Measurements from ENCODE around the gene REEP5.
"Not testable (repeated sequence)": the region's sequence is repeated elsewhere in the genome, so short reads cannot be mapped to it uniquely, and the experiment has no call there.

REEP5 gene

GRCh38 chr5:112921833-112922817 lies at the start of gene REEP5:
Gene REEP5, minus strand, starts transcription at chr5:112922227. Its CDS starts 37 bp downstream, at chr5:112922190.
- DNase-seq (ENCODE audit: low read depth) = peak; percentile 85

- no peak for DNase-seq (ENCODE audit: low read depth)
Observed at GRCh38 chr5:112971276-112971675, 49.2 kb upstream of the REEP5 start.

GRCh38 chr5:112968411-112969106 lies 46.5 kb upstream of the REEP5 start:
- peak; percentile 27 for DNase-seq (ENCODE audit: low read depth)

- DNase-seq (ENCODE audit: low read depth) = no peak
Observed at GRCh38 chr5:112967520-112968083, 45.6 kb upstream of the REEP5 start.

- no peak for DNase-seq (ENCODE audit: low read depth)
Observed at GRCh38 chr5:112965733-112966306, 43.8 kb upstream of the REEP5 start.

- DNase-seq (ENCODE audit: low read depth) = not testable (repeated sequence)
Observed at GRCh38 chr5:112963374-112963733, 41.3 kb upstream of the REEP5 start.

- no peak for DNase-seq (ENCODE audit: low read depth)
Observed at GRCh38 chr5:112960863-112961504, 39.0 kb upstream of the REEP5 start.

- no peak for DNase-seq (ENCODE audit: low read depth)
Observed at GRCh38 chr5:112960315-112960714, 38.3 kb upstream of the REEP5 start.

GRCh38 chr5:112959872-112960271 lies 37.8 kb upstream of the REEP5 start:
- DNase-seq (ENCODE audit: low read depth) = peak; percentile 79

- DNase-seq (ENCODE audit: low read depth) = peak; percentile 97
Observed at GRCh38 chr5:112958093-112959088, 36.4 kb upstream of the REEP5 start.

- no peak for DNase-seq (ENCODE audit: low read depth)
Observed at GRCh38 chr5:112957036-112957808, 35.2 kb upstream of the REEP5 start.

- DNase-seq (ENCODE audit: low read depth) = no peak
Observed at GRCh38 chr5:112956606-112957005, 34.6 kb upstream of the REEP5 start.

GRCh38 chr5:112951124-112951702 lies 29.2 kb upstream of the REEP5 start:
- DNase-seq (ENCODE audit: low read depth) = no peak

- DNase-seq (ENCODE audit: low read depth) = no peak
Observed at GRCh38 chr5:112948458-112948857, 26.4 kb upstream of the REEP5 start.

- DNase-seq (ENCODE audit: low read depth) = no peak
Observed at GRCh38 chr5:112940670-112941069, 18.6 kb upstream of the REEP5 start.

GRCh38 chr5:112938286-112938685 lies 16.3 kb upstream of the REEP5 start:
- DNase-seq (ENCODE audit: low read depth) = no peak

GRCh38 chr5:112935675-112936074 lies 13.6 kb upstream of the REEP5 start:
- DNase-seq (ENCODE audit: low read depth) = peak; percentile 59

- DNase-seq (ENCODE audit: low read depth) = no peak
Observed at GRCh38 chr5:112934366-112934663, 12.3 kb upstream of the REEP5 start.

GRCh38 chr5:112933651-112934365 lies 11.8 kb upstream of the REEP5 start:
- peak; percentile 90 for DNase-seq (ENCODE audit: low read depth)

Data from EH (cell line).